ENCODE measurements around the gene ASPM. TPM values are rescaled to one million over a fixed set of nuclear protein-coding genes. Genes with fewer than 3 reads are reported as not detected.
A peak's percentile ranks its signal among the peaks of the same experiment; 100 is the strongest.

The ASPM gene
- total and polyA plus RNA-seq, 4 donors: 0.17 to 45.3 (median 0.84) TPM

DNA sequence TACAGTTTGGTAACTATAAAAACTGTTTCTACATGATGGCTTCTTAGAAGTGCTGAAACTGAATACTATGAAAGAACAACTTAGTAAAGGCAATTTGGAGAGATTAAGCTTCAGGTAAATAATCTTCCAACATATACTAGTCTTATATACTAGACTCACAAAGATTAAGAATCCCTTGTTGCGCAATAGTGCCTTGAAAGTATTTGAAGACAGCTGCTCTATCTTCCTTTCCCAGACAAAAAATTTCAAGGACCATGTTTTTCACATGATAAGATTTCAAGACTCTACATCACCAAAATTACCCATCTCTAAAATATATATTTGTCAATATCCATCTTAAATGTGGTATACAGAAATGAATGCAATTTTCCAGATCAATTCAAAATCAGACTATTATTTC, 37.7 kb upstream of the ASPM start:
- 95% methylated on average over 1 of the region's 1 CpG for WGBS

DNA sequence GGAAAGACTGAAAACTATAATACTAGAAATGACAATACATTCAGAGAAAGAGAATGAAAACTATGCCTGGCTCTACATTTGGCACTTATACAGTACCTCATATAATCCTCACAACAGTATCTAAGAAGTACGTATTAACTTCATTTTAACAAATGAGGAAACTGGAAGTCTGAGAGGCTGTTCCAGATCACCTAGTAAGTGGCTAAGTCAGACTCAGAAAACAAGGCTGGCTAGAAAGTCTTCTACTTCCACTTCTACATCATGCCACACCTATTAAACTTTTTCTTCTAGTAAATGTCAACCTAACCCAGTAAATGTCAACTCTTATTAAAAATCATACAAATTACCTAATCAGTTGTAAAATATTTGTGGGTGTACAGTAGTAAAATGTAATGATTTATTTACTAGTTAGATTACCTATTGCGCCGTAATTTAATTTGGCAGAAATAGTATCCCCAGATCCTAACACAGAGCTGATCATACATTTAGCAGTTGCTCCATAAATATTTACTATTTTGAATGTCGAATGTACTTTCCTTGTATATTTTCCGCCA, 36.8 kb upstream of the ASPM start:
- 91% methylated on average over 5 of the region's 5 CpGs for WGBS
- H3K27ac ChIP-seq (ENCODE audit: low read depth in 1 of 2, low read length in 2 of 2): no peak overlapping the region
- TF ChIP-seq RAD21 (IDR thresholded peaks at IDR 0.05): no peak
- no peak for TF ChIP-seq YY1 (IDR thresholded peaks at IDR 0.05)
- no peak for TF ChIP-seq GABPA (IDR thresholded peaks at IDR 0.05 in 1 of 2, conservative IDR thresholded peaks at IDR 0.05 in 1 of 2)
- no peak for TF ChIP-seq RXRA (IDR thresholded peaks at IDR 0.05)
- TF ChIP-seq, protein P1, sequence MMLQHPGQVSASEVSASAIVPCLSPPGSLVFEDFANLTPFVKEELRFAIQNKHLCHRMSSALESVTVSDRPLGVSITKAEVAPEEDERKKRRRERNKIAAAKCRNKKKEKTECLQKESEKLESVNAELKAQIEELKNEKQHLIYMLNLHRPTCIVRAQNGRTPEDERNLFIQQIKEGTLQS (IDR thresholded peaks at IDR 0.05): no peak
- no peak for TF ChIP-seq FOXA1 (IDR thresholded peaks at IDR 0.05)
- no peak for TF ChIP-seq HNF4G (IDR thresholded peaks at IDR 0.05)
- TF ChIP-seq, protein P2, sequence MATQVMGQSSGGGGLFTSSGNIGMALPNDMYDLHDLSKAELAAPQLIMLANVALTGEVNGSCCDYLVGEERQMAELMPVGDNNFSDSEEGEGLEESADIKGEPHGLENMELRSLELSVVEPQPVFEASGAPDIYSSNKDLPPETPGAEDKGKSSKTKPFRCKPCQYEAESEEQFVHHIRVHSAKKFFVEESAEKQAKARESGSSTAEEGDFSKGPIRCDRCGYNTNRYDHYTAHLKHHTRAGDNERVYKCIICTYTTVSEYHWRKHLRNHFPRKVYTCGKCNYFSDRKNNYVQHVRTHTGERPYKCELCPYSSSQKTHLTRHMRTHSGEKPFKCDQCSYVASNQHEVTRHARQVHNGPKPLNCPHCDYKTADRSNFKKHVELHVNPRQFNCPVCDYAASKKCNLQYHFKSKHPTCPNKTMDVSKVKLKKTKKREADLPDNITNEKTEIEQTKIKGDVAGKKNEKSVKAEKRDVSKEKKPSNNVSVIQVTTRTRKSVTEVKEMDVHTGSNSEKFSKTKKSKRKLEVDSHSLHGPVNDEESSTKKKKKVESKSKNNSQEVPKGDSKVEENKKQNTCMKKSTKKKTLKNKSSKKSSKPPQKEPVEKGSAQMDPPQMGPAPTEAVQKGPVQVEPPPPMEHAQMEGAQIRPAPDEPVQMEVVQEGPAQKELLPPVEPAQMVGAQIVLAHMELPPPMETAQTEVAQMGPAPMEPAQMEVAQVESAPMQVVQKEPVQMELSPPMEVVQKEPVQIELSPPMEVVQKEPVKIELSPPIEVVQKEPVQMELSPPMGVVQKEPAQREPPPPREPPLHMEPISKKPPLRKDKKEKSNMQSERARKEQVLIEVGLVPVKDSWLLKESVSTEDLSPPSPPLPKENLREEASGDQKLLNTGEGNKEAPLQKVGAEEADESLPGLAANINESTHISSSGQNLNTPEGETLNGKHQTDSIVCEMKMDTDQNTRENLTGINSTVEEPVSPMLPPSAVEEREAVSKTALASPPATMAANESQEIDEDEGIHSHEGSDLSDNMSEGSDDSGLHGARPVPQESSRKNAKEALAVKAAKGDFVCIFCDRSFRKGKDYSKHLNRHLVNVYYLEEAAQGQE (IDR thresholded peaks at IDR 0.05): no peak
- no peak for TF ChIP-seq TAF1 (conservative IDR thresholded peaks at IDR 0.05)
- TF ChIP-seq, protein P3, sequence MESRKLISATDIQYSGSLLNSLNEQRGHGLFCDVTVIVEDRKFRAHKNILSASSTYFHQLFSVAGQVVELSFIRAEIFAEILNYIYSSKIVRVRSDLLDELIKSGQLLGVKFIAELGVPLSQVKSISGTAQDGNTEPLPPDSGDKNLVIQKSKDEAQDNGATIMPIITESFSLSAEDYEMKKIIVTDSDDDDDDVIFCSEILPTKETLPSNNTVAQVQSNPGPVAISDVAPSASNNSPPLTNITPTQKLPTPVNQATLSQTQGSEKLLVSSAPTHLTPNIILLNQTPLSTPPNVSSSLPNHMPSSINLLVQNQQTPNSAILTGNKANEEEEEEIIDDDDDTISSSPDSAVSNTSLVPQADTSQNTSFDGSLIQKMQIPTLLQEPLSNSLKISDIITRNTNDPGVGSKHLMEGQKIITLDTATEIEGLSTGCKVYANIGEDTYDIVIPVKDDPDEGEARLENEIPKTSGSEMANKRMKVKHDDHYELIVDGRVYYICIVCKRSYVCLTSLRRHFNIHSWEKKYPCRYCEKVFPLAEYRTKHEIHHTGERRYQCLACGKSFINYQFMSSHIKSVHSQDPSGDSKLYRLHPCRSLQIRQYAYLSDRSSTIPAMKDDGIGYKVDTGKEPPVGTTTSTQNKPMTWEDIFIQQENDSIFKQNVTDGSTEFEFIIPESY (IDR thresholded peaks at IDR 0.05): no peak
- TF ChIP-seq, protein P4, sequence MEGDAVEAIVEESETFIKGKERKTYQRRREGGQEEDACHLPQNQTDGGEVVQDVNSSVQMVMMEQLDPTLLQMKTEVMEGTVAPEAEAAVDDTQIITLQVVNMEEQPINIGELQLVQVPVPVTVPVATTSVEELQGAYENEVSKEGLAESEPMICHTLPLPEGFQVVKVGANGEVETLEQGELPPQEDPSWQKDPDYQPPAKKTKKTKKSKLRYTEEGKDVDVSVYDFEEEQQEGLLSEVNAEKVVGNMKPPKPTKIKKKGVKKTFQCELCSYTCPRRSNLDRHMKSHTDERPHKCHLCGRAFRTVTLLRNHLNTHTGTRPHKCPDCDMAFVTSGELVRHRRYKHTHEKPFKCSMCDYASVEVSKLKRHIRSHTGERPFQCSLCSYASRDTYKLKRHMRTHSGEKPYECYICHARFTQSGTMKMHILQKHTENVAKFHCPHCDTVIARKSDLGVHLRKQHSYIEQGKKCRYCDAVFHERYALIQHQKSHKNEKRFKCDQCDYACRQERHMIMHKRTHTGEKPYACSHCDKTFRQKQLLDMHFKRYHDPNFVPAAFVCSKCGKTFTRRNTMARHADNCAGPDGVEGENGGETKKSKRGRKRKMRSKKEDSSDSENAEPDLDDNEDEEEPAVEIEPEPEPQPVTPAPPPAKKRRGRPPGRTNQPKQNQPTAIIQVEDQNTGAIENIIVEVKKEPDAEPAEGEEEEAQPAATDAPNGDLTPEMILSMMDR (IDR thresholded peaks at IDR 0.05; ENCODE audit: low read depth, low read length, missing input control): no peak
- H3K4me1 ChIP-seq (ENCODE audit: control insufficient read depth in 4 of 4, insufficient read depth in 4 of 4, low read length in 3 of 4): peaks cover 0 to 15% (median 8%) of the 10 kb centered on the region in 4 donors
- H3K27me3 ChIP-seq (ENCODE audit: control insufficient read depth in 4 of 4, insufficient read depth in 4 of 4, low read length in 3 of 4): no peaks in the 10 kb centered on the region
- no peak for DNase-seq (ENCODE audit: low spot score)
- H3K36me3 ChIP-seq (ENCODE audit: control insufficient read depth in 4 of 4, insufficient read depth in 3 of 4, low read depth in 1 of 4, low read length in 3 of 4): peaks cover 5 to 28% (median 20%) of the 10 kb centered on the region in 4 donors
- H3K9ac ChIP-seq (ENCODE audit: low read depth in 1 of 2, low read length in 2 of 2): peak overlapping the region in 1 of 2 donors; percentile 33
- H3K4me3 ChIP-seq (ENCODE audit: low read depth in 1 of 3, low read length in 3 of 3): no peak overlapping the region
- no peaks in the 10 kb centered on the region for H3K9me3 ChIP-seq (ENCODE audit: control insufficient read depth in 4 of 4, low read length in 3 of 4)

More for the DNA sequence above, 37.7 kb upstream of the ASPM start:
- no peak overlapping the region for H3K9ac ChIP-seq (ENCODE audit: low read depth in 1 of 2, low read length in 2 of 2)
- H3K9me3 ChIP-seq (ENCODE audit: control insufficient read depth in 4 of 4, low read length in 3 of 4): no peaks in the 10 kb centered on the region
- peaks cover 0 to 9% (median 5%) of the 10 kb centered on the region in 4 donors for H3K4me1 ChIP-seq (ENCODE audit: control insufficient read depth in 4 of 4, insufficient read depth in 4 of 4, low read length in 3 of 4)
- no peak overlapping the region for H3K27ac ChIP-seq (ENCODE audit: low read depth in 1 of 2, low read length in 2 of 2)
- no peak overlapping the region for H3K4me3 ChIP-seq (ENCODE audit: low read depth in 1 of 3, low read length in 3 of 3)
- peaks cover 5 to 34% (median 22%) of the 10 kb centered on the region in 4 donors for H3K36me3 ChIP-seq (ENCODE audit: control insufficient read depth in 4 of 4, insufficient read depth in 3 of 4, low read depth in 1 of 4, low read length in 3 of 4)
- no peaks in the 10 kb centered on the region for H3K27me3 ChIP-seq (ENCODE audit: control insufficient read depth in 4 of 4, insufficient read depth in 4 of 4, low read length in 3 of 4)
- TF ChIP-seq FOXA2 (IDR thresholded peaks at IDR 0.05) (no peak), SP1 (IDR thresholded peaks at IDR 0.05) (no peak), HNF4A (conservative IDR thresholded peaks at IDR 0.05) (no peak)
- DNase-seq (ENCODE audit: low spot score): no peak
